Activated effector memory CD4-positive, alpha-beta T cell treated with anti-CD3 and anti-CD28 coated beads, Interleukin-2, amount 50 U/mL, for 16 hours (primary cell): ENCODE data around the gene MCCD1.
"Not testable (repeated sequence)": the region's sequence is repeated elsewhere in the genome, so short reads cannot be mapped to it uniquely, and the experiment has no call there.

Experiments used
- DNase-seq: peaks from one replicate; pipeline ENCODE4 v3.0.0-alpha.2; 2020

Gene MCCD1

GRCh38 chr6:31528821-31529328, at the start of gene MCCD1:
Gene MCCD1, plus strand, starts transcription at chr6:31528962. Its CDS starts 53 bp downstream, at chr6:31529015.
- peak; percentile 61 for DNase-seq

GRCh38 chr6:31479151-31479932, 49.4 kb upstream of the MCCD1 start:
- no peak for DNase-seq

GRCh38 chr6:31479933-31480535, 48.7 kb upstream of the MCCD1 start:
- no peak for DNase-seq

GRCh38 chr6:31480574-31480973, 48.2 kb upstream of the MCCD1 start:
- no peak for DNase-seq

- no peak for DNase-seq
These were observed 45.4 kb upstream of the MCCD1 start for GRCh38 chr6:31483392-31483791.

- DNase-seq: no peak
These were observed 43.7 kb upstream of the MCCD1 start for GRCh38 chr6:31485055-31485454.

GRCh38 chr6:31486065-31486837, 42.5 kb upstream of the MCCD1 start:
- DNase-seq: not testable (repeated sequence)

- DNase-seq: not testable (repeated sequence)
These were observed 41.1 kb upstream of the MCCD1 start for GRCh38 chr6:31487674-31488073.

GRCh38 chr6:31489086-31489485, 39.7 kb upstream of the MCCD1 start:
- DNase-seq: no peak

GRCh38 chr6:31490115-31490873, 38.5 kb upstream of the MCCD1 start:
- DNase-seq: no peak

GRCh38 chr6:31493550-31493874, 35.2 kb upstream of the MCCD1 start:
- not testable (repeated sequence) for DNase-seq

- peak; percentile 93 for DNase-seq
These were observed 34.7 kb upstream of the MCCD1 start for GRCh38 chr6:31493875-31494694.

- no peak for DNase-seq
These were observed 33.2 kb upstream of the MCCD1 start for GRCh38 chr6:31495580-31495979.

- peak; percentile 68 for DNase-seq
These were observed 31.9 kb upstream of the MCCD1 start for GRCh38 chr6:31496826-31497225.

- peak; percentile 95 for DNase-seq
These were observed 31.0 kb upstream of the MCCD1 start, which contains the start of gene MICB for GRCh38 chr6:31497531-31498476. Gene MICB, plus strand, starts transcription at chr6:31498145. Its CDS starts 49 bp downstream, at chr6:31498194.

- DNase-seq: no peak
These were observed 30.0 kb upstream of the MCCD1 start for GRCh38 chr6:31498748-31499147.

- DNase-seq: not testable (repeated sequence)
These were observed 29.1 kb upstream of the MCCD1 start for GRCh38 chr6:31499648-31500047.

- no peak for DNase-seq
These were observed 26.2 kb upstream of the MCCD1 start for GRCh38 chr6:31502586-31502985.

- peak; percentile 56 for DNase-seq
These were observed 19.7 kb upstream of the MCCD1 start for GRCh38 chr6:31509036-31509435.

GRCh38 chr6:31510007-31510406, 18.8 kb upstream of the MCCD1 start:
- DNase-seq: peak; percentile 34
